Middle frontal gyrus (tissue), 1 donor: ENCODE measurements around the gene PBX2.

Source experiments
- DNase-seq: peaks from one replicate; pipeline ENCODE4 v3.0.0-alpha.2; 2015; ENCODE audit warnings: low spot score; ENCODE audit errors: extremely low spot score

PBX2 gene

GRCh38 chr6:32175322-32175710 lies 14.7 kb downstream of the PBX2 start:
- no peak for DNase-seq

GRCh38 chr6:32174416-32174815 lies 15.6 kb downstream of the PBX2 start:
- no peak for DNase-seq

GRCh38 chr6:32173051-32173727 lies 16.8 kb downstream of the PBX2 start:
- no peak for DNase-seq

DNA sequence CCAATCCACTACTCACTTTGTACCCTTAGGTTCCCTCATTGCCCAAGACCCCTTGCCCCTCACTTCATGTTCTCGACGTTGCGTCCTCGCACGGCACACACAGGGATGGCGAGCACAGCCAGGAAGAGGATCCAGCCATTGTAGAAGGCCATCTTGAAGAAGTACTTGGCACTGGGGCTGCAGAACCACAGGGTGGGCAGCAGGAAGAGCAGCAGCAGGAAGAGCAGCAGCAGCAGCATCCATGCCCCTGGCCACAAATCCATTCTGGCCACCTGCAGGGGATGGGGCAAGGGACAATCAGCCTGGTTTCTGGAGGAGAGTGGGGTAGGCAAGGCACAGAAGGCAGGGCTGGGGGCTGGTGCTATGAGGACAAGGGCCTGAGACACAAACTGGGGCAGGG lies 18.8 kb downstream of the PBX2 start:
- DNase-seq = no peak

- no peak for DNase-seq
These were observed 19.7 kb downstream of the PBX2 start for GRCh38 chr6:32170294-32170693.

DNA sequence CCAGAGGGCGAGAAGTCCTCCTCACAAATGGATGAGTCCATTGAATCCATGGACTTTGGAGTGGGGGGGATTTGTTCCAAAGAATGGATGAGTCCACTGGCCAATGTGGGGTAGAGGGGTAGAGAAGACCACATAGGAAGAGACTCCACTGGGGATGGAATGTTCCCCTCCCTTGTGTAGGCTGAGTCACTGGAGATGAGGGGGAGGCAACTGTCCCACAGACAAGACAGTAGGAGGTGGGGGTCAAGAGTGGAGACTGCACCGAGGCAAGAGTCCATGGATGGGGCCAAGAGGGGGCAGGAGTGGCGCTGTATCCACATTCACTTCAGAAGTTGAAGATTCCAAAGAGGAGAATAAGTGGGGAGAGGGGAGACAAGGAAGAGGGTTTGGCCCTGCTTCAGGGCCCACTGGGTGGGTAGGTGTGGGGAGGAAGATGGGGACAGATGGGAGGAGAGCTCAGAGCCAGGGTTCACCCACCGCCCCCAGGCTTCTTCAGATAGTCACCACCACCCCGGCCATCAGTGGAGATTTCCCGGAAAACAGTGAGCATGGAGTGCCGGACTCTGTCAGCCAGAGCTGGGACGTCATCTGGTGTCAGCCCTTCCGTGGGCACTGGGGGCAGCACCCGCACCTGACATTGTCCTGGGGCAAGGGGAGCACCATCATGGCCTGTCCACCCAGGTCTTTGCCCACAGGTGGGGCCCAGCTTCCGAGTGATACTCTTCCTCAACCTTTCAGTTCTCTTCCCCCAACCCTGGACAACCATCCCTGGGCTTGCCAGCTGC lies 21.0 kb downstream of the PBX2 start:
- no peak for DNase-seq

DNA sequence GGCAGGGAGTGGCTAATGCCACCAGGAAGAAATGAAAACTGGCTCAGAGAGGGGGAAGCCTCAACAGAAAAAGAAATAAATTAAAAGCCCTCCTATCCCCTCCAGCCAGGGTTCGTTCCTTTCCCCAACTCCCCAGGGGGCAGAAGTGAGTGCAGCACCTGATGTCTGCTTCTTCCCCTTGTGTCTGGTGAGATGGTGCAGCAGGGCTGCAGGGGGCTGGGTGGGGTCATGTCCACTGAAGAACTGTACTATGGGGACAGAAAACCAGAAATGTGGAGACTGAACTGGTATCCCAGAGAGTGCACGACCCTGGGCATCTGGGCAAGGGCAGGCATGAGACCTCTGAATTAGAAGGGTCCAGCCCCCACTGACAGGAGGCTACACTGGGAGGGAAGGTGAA lies 21.7 kb downstream of the PBX2 start:
- DNase-seq = no peak

- DNase-seq = no peak
These were observed 22.2 kb downstream of the PBX2 start for GRCh38 chr6:32167761-32168262.

- DNase-seq = no peak
These were observed 22.7 kb downstream of the PBX2 start for GRCh38 chr6:32167154-32167760.

GRCh38 chr6:32166411-32167061 lies 23.5 kb downstream of the PBX2 start:
- no peak for DNase-seq

GRCh38 chr6:32164295-32164694 lies 25.7 kb downstream of the PBX2 start, which contains the start of gene EGFL8:
Gene EGFL8 (plus strand): TSS chr6:32164595. CDS start chr6:32166166, 1,571 bp downstream.
- no peak for DNase-seq

GRCh38 chr6:32163559-32164258 lies 26.3 kb downstream of the PBX2 start:
- DNase-seq = no peak

DNA sequence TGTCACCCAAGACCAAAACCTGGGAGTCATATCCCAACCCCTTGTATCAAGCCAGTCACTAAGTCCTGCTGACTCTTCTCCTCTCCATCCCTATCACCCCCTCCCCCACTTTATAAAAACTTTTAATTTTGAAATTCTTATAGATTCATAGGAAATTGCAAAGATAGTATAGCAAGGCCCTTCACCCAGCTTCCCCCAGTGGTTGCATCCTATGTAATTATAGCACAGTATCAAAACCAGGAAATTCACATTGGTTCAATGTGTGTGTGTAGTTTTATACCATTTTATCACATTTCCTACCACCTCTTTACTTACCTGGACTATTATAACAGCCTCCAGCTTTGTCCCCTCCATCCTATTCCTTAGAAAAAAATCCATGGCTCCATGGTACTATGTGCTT lies 31.9 kb downstream of the PBX2 start:
- no peak for DNase-seq

DNA sequence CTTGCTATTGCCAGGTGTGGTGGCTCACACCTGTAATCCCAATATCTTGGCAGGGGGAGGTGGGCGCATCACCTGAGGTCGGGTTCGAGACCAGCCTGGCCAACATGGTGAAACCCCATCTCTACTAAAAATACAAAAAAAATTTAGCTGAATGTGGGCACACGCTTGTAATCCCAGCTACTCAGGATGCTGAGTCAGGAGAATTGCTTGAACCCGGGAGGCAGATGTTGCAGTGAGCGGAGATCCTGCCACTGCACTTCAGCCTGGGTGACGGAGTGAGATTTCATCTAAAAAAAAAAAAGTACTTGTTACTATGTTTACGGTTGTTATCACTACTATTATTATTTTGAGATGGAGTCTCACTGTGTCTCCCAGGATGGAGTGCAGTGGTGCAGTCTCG lies 33.1 kb downstream of the PBX2 start:
- DNase-seq = no peak

- no peak for DNase-seq
These were observed 35.4 kb downstream of the PBX2 start for GRCh38 chr6:32154514-32155161.

DNA sequence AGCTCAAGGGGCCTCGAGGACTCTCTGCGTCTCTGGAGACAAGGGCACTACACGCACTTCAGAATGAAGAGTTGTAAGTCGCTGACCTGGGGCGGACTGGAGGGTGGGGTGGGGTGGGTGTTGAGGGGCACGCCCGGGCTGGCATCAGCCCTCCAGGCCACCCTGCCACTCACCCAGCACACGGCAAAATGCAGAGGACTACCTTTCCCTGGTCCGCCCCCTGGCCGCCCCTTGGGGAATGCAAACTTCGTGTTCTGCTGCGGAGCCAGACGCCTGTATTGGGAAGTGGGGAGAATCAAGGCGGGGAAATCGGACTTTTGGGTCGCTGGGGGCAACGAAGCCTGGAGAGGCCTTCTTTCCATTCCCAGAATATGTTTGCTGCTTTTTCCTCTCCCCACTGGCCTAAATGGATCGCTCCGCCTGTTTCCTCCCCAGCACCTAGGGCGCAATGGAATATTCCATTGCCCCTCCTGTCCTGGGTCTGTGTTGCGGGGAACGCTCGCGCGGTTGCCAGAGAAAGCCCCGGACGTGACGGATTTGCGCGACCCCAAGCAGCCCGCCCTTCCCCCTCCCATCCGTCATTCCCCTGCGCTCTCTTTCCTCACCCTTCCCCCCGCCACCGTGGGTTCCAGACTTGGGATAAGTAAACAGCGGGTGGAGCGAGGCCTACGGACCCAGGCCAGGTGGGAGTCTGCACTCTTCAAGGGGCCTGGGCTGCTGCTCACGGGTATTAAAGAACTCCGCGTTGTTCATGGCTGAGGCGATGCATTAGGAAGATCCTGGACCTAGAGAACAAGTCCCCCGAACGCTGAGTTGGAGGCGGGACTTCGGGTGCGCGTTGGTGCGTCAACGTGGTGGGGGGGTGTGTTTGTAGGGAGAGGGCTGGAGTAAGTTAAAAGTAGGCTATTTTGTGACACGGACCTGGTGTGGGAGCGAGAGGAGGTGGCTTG lies 36.2 kb downstream of the PBX2 start, which contains the start of gene PPT2:
Gene PPT2 (plus strand): TSS at position 578 of the 950 bp plus-strand sequence. CDS start 454 bp downstream, outside the sequence.
- DNase-seq = peak; percentile 80

GRCh38 chr6:32152769-32153563 lies 37.0 kb downstream of the PBX2 start:
- no peak for DNase-seq
